GM23338 (cell line): ENCODE measurements around the gene SLC22A4. TPM values are rescaled to one million over a fixed set of nuclear protein-coding genes. Genes with fewer than 3 reads are reported as not detected.

Source experiments
- ATAC-seq: fragments of 200-7000 bp; cut with Tn5 transposase; 3 replicates; pipeline ENCODE4 v1.9.1; 2020
- DNase-seq: peaks from one replicate; pipeline ENCODE4 v3.0.0-alpha.2; 2015; ENCODE audit warnings: low spot score
- H2AFZ ChIP-seq: fragments of 200-600 bp; sonication (generic); 2 replicates; pipeline ENCODE4 v1.8.0; 2016; ENCODE audit warnings: antibody characterized with exemption, mild to moderate bottlenecking, moderate library complexity
- H3F3A ChIP-seq: fragments of 200-600 bp; sonication (generic); replicated peaks from 2 replicates; pipeline ENCODE4 v1.8.0; 2017; ENCODE audit warnings: antibody characterized with exemption, mixed run types, low read depth
- H3K27ac ChIP-seq: fragments of 200-600 bp; sonication (generic); 2 replicates; pipeline ENCODE4 v1.6.1; 2016; ENCODE audit warnings: low read depth
- H3K27me3 ChIP-seq: fragments of 200-600 bp; sonication (generic); 2 replicates; pipeline ENCODE4 v1.8.0; 2016; ENCODE audit warnings: mild to moderate bottlenecking, mixed run types, moderate library complexity; ENCODE audit not compliant: insufficient read depth
- H3K36me3 ChIP-seq: fragments of 200-600 bp; sonication (generic); 2 replicates; pipeline ENCODE4 v1.8.0; 2016; ENCODE audit warnings: mild to moderate bottlenecking; ENCODE audit not compliant: insufficient read depth
- H3K4me1 ChIP-seq: fragments of 200-600 bp; sonication (generic); 2 replicates; pipeline ENCODE4 v1.8.0; 2016; ENCODE audit warnings: mild to moderate bottlenecking, moderate library complexity; ENCODE audit not compliant: insufficient read depth
- H3K4me2 ChIP-seq: fragments of 200-600 bp; sonication (generic); 2 replicates; pipeline ENCODE4 v1.7.1; 2017; ENCODE audit warnings: mixed run types
- H3K4me3 ChIP-seq: fragments of 200-600 bp; sonication (generic); 2 replicates; pipeline ENCODE4 v1.6.1; 2016; ENCODE audit warnings: mixed run types
- H3K79me2 ChIP-seq: fragments of 200-600 bp; sonication (generic); replicated peaks from 2 replicates; pipeline ENCODE4 v1.8.0; 2017; ENCODE audit warnings: mild to moderate bottlenecking; ENCODE audit not compliant: insufficient read depth
- H3K9me2 ChIP-seq: fragments of 200-600 bp; sonication (generic); 2 replicates; pipeline ENCODE4 v1.8.0; 2017; ENCODE audit not compliant: insufficient read depth
- H4K20me1 ChIP-seq: fragments of 200-600 bp; sonication (generic); replicated peaks from 2 replicates; pipeline ENCODE4 v1.8.0; 2017; ENCODE audit warnings: mild to moderate bottlenecking; ENCODE audit not compliant: insufficient read depth
- H3K27ac Mint-ChIP-seq: 2 replicates; pipeline ENCODE4 v1.8.0; 2020; ENCODE audit warnings: inconsistent platforms, mild to moderate bottlenecking, moderate library complexity, mixed read lengths
- H3K27me3 Mint-ChIP-seq: 3 replicates; pipeline ENCODE4 v1.8.0; 2022; ENCODE audit warnings: low read depth, mild to moderate bottlenecking, moderate library complexity, mixed read lengths, inconsistent platforms; ENCODE audit not compliant: insufficient read depth, poor library complexity
- H3K36me3 Mint-ChIP-seq: 3 replicates; pipeline ENCODE4 v1.8.0; 2021; ENCODE audit warnings: low read depth, mild to moderate bottlenecking, inconsistent platforms, moderate library complexity, mixed read lengths
- H3K4me1 Mint-ChIP-seq: 3 replicates; pipeline ENCODE4 v1.8.0; 2020; ENCODE audit warnings: mild to moderate bottlenecking, inconsistent platforms, mixed read lengths
- H3K4me3 Mint-ChIP-seq: 3 replicates; pipeline ENCODE4 v1.8.0; 2021; ENCODE audit warnings: moderate library complexity, mild to moderate bottlenecking, inconsistent platforms, mixed read lengths
- H3K9me3 Mint-ChIP-seq: 3 replicates; pipeline ENCODE4 v1.8.0; 2020; ENCODE audit warnings: moderate library complexity, mild to moderate bottlenecking, inconsistent platforms, mixed read lengths
- CTCF ChIP-seq, 2 experiments: fragments of 200-600 bp in 1 of 2; sonication (generic) in 1 of 2; conservative IDR thresholded peaks; 2 replicates each; pipeline versions ENCODE4 v1.5.1 to v1.6.1; 2016 to 2017; ENCODE audit warnings: antibody characterized with exemption in 2 of 2, low read depth in 2 of 2, mild to moderate bottlenecking in 2 of 2, moderate library complexity in 1 of 2
- POLR2AphosphoS5 ChIP-seq: IDR thresholded peaks from 2 replicates; pipeline ENCODE4 v1.6.1; 2016; ENCODE audit warnings: antibody characterized with exemption, low read depth
- ZNF331 ChIP-seq: fragments of 250-450 bp; sonication (Bioruptor Pico); IDR thresholded peaks from 2 replicates; pipeline ENCODE4 v1.5.0; 2020; ENCODE audit warnings: low read depth, mild to moderate bottlenecking, moderate library complexity
- polyA plus RNA-seq: library from polyadenylated mRNA; unstranded; fragments of >200 nt; fragmentation: Nextera tagmentation; extraction: Ambion mirVana; gene quantifications from 2 replicates; pipeline ENCODE4 v1.2.1, GENCODE V29; 2016
- total RNA-seq: library from RNA; depleted of rRNA; stranded (reverse); fragments of >200 nt; shearing (Covaris generic); gene quantifications from 2 replicates; pipeline ENCODE4 v1.2.3, GENCODE V29; 2014
- TF ChIP-seq, protein P1 (sequence below): fragments of 250-450 bp; sonication (Bioruptor Pico); IDR thresholded peaks from 2 replicates; pipeline ENCODE4 v1.5.0; 2020; ENCODE audit warnings: mild to moderate bottlenecking, moderate library complexity

Gene SLC22A4
- total and polyA plus RNA-seq, 2 experiments from 2014 or later, result 0.28 to 0.40 TPM

DNA sequence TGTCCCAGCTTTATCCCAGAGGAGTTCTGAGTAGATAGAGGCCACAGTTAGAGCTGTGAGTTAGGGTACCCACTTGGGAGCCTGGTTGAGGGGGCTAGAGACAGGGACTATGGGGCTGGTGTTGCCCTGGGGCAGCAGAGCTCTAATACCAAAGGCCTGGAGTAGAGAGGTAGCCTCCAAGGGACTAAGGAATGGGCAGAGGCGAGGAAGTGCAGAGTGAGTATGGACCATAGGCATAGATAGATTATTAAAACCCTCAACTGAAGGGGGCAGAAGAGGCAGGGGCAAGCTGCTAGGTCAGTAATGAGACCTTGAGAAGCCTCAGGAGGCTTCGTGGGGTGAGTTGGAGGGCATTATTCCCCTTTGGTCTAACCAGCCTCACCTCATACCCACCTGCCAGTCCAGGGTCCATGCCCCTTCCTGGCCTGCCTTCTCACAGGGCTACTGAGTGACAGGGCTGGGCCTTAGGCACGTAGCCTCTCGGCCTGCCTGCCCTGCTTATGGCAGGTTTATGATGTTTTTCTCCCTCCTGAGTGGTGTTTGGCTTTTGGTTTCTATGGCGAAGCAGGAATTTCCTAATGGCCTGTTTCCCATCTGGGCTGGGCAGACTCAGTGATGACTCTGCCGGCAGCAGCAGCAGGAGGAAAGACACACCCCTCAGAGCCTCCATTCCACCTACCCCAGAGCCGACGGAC is 28.7 kb upstream of the SLC22A4 start (continued):
- TF ChIP-seq, protein P1, sequence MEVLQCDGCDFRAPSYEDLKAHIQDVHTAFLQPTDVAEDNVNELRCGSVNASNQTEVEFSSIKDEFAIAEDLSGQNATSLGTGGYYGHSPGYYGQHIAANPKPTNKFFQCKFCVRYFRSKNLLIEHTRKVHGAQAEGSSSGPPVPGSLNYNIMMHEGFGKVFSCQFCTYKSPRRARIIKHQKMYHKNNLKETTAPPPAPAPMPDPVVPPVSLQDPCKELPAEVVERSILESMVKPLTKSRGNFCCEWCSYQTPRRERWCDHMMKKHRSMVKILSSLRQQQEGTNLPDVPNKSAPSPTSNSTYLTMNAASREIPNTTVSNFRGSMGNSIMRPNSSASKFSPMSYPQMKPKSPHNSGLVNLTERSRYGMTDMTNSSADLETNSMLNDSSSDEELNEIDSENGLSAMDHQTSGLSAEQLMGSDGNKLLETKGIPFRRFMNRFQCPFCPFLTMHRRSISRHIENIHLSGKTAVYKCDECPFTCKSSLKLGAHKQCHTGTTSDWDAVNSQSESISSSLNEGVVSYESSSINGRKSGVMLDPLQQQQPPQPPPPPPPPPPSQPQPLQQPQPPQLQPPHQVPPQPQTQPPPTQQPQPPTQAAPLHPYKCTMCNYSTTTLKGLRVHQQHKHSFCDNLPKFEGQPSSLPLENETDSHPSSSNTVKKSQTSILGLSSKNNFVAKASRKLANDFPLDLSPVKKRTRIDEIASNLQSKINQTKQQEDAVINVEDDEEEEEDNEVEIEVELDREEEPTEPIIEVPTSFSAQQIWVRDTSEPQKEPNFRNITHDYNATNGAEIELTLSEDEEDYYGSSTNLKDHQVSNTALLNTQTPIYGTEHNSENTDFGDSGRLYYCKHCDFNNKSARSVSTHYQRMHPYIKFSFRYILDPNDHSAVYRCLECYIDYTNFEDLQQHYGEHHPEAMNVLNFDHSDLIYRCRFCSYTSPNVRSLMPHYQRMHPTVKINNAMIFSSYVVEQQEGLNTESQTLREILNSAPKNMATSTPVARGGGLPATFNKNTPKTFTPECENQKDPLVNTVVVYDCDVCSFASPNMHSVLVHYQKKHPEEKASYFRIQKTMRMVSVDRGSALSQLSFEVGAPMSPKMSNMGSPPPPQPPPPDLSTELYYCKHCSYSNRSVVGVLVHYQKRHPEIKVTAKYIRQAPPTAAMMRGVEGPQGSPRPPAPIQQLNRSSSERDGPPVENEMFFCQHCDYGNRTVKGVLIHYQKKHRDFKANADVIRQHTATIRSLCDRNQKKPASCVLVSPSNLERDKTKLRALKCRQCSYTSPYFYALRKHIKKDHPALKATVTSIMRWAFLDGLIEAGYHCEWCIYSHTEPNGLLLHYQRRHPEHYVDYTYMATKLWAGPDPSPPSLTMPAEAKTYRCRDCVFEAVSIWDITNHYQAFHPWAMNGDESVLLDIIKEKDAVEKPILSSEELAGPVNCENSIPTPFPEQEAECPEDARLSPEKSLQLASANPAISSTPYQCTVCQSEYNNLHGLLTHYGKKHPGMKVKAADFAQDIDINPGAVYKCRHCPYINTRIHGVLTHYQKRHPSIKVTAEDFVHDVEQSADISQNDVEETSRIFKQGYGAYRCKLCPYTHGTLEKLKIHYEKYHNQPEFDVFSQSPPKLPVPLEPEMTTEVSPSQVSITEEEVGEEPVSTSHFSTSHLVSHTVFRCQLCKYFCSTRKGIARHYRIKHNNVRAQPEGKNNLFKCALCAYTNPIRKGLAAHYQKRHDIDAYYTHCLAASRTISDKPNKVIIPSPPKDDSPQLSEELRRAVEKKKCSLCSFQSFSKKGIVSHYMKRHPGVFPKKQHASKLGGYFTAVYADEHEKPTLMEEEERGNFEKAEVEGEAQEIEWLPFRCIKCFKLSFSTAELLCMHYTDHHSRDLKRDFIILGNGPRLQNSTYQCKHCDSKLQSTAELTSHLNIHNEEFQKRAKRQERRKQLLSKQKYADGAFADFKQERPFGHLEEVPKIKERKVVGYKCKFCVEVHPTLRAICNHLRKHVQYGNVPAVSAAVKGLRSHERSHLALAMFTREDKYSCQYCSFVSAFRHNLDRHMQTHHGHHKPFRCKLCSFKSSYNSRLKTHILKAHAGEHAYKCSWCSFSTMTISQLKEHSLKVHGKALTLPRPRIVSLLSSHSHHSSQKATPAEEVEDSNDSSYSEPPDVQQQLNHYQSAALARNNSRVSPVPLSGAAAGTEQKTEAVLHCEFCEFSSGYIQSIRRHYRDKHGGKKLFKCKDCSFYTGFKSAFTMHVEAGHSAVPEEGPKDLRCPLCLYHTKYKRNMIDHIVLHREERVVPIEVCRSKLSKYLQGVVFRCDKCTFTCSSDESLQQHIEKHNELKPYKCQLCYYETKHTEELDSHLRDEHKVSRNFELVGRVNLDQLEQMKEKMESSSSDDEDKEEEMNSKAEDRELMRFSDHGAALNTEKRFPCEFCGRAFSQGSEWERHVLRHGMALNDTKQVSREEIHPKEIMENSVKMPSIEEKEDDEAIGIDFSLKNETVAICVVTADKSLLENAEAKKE (CRISPR knock-in tag), result no peak
- TF ChIP-seq CTCF (conservative IDR thresholded peaks at IDR 0.05; ENCODE audit: low read depth in 2 of 2) (no peak), ZNF331 (CRISPR knock-in tag) (no peak), POLR2AphosphoS5 (no peak)

DNA sequence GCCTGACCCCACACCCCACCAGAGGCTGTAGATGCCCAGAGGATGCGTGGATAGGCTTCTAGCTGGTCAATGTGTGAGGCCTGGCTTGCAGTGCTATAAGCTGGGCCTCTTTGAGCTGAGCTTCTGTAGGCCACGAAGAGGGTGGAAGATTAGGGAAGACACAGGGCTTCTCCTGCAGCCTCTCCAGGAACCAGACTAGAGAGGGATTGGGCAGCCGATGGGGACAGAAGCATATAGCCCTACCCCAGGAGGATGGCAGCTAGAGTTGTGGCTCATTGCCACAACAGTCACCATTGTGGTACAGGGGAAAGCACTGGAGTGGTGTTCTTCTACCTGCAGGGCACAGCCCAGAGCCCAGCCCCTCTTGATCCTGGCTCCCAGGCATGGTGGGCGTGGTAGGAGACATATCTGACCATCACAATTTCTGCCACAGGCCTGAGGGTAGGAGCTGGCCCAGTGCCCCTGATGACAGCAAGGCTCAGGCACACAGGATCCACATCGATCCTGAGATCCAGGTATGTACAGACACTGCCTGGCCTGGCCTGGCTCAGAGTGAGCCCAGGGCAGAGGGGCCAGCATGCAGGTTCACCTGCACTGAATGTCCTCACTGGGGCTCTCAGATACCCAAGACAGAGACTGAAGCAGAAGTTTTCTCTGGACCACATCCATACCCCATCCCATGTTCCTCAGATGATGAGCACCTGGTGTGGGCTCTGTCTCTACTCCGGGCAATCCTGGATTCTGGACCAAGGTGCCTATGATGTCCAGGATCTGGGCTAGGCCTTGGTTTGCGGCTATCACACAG is 28.0 kb upstream of the SLC22A4 start:
- H3K4me3 ChIP-seq, result no peak overlapping the region
- H3K27ac ChIP-seq, result no peak overlapping the region
- no peaks in the 10 kb centered on the region for H4K20me1 ChIP-seq
- no peaks in the 10 kb centered on the region for H3K27me3 ChIP-seq
- DNase-seq, result no peak
- H3K9me3 Mint-ChIP-seq, result no peaks in the 10 kb centered on the region
- no peak overlapping the region for H3K4me2 ChIP-seq
- no peak overlapping the region for H3K27ac Mint-ChIP-seq
- H3K9me2 ChIP-seq, result no peaks in the 10 kb centered on the region
- H3F3A ChIP-seq, result no peaks in the 10 kb centered on the region
- no peaks in the 10 kb centered on the region for H3K79me2 ChIP-seq
- H3K4me1 ChIP-seq, result no peaks in the 10 kb centered on the region
- H3K36me3 ChIP-seq, result no peaks in the 10 kb centered on the region
- H3K27me3 Mint-ChIP-seq, result peaks cover 9% of the 10 kb centered on the region
- H3K36me3 Mint-ChIP-seq, result no peaks in the 10 kb centered on the region
- no peaks in the 10 kb centered on the region for H3K4me1 Mint-ChIP-seq
- no peak overlapping the region for H3K4me3 Mint-ChIP-seq
- ATAC-seq, result no peak
- H2AFZ ChIP-seq, result no peak overlapping the region
- no peak for TF ChIP-seq ZNF331 (CRISPR knock-in tag)
